Muscle of leg (tissue), 11 donors: Measurements from ENCODE around the gene CACNA1D. TPM values are rescaled to one million over a fixed set of nuclear protein-coding genes. Genes with fewer than 3 reads are reported as not detected.

Experiments used
- DNase-seq: peaks from one replicate; pipeline ENCODE4 v3.0.0; 2013
- H3K27ac ChIP-seq: one replicate; pipeline ENCODE4 v1.5.1; 2013; ENCODE audit warnings: mild to moderate bottlenecking, low read length, control low read depth
- H3K27me3 ChIP-seq: one replicate; pipeline ENCODE4 v1.6.1; 2013; ENCODE audit warnings: low read length; ENCODE audit not compliant: control insufficient read depth, insufficient read depth
- H3K36me3 ChIP-seq: one replicate; pipeline ENCODE4 v1.6.1; 2013; ENCODE audit warnings: low read length; ENCODE audit not compliant: control insufficient read depth, insufficient read depth
- H3K4me1 ChIP-seq: one replicate; pipeline ENCODE4 v1.6.1; 2013; ENCODE audit warnings: low read length; ENCODE audit not compliant: control insufficient read depth, insufficient read depth
- H3K4me3 ChIP-seq: one replicate; pipeline ENCODE4 v1.5.1; 2013; ENCODE audit warnings: low read length, control low read depth
- H3K9me3 ChIP-seq: replicated peaks from 2 replicates; pipeline ENCODE4 v1.6.1; 2013; ENCODE audit warnings: low read depth, low read length; ENCODE audit not compliant: control insufficient read depth
- WGBS: methylation state at CpG from one replicate; pipeline ENCODE4 v1.1.5; 2013; ENCODE audit warnings: missing lambda C conversion rate; ENCODE audit not compliant: insufficient coverage; 5-methylcytosine and 5-hydroxymethylcytosine counted together
- polyA plus RNA-seq, 8 donors: library from polyadenylated mRNA; unstranded; fragments of 120-200 nt; gene quantifications; one replicate each; pipeline versions ENCODE4 v1.2.1 to v1.2.3, GENCODE V29; 2013; ENCODE audit warnings: inconsistent platforms in 1 of 8, low replicate concordance in 1 of 8; ENCODE audit not compliant: insufficient read length in 8 of 8, insufficient read depth in 1 of 8
- total RNA-seq: library from RNA; stranded (reverse); fragments of 120-200 nt; gene quantifications from one replicate; pipeline ENCODE4 v1.2.4, GENCODE V29; 2013

Gene CACNA1D
- total and polyA plus RNA-seq, 9 donors = 0.86 to 6.3 (median 2.1) TPM

- no peak overlapping the region for H3K4me3 ChIP-seq
- WGBS = 86% methylated on average over 4 of the region's 4 CpGs
- H3K27ac ChIP-seq = no peak overlapping the region
- no peaks in the 10 kb centered on the region for H3K4me1 ChIP-seq
- DNase-seq = no peak
- H3K27me3 ChIP-seq = peaks cover 2% of the 10 kb centered on the region
- H3K36me3 ChIP-seq = no peaks in the 10 kb centered on the region
- H3K9me3 ChIP-seq = no peaks in the 10 kb centered on the region
These were observed 93.7 kb downstream of the CACNA1D start for GRCh38 chr3:53588122-53588521.

DNA sequence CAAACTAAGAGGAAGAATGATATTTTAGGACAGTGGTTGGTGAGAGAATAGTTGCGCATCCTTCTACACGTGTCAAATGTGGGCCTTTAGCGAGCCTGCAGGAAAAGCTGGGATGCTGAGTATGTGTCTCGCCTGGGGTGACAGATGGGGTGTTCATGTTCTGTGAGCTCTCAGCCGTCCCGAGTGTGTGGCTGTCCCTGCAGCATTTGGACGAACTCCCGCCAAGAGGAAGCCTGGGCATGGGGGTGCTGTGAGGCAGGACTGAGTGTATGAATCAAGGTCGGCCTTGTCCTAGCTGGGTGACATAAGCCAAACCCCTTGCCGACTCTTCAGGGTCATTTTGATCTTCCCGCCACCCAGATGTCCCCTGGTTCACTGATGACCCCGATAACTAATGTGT is 94.8 kb downstream of the CACNA1D start:
- Histone ChIP-seq H3K9me3 (no peaks in the 10 kb centered on the region), H3K27ac (no peak overlapping the region), H3K4me1 (no peaks in the 10 kb centered on the region), H3K36me3 (no peaks in the 10 kb centered on the region), H3K27me3 (peaks cover 2% of the 10 kb centered on the region), H3K4me3 (no peak overlapping the region)
- DNase-seq = no peak
- 90% methylated on average over 12 of the region's 12 CpGs for WGBS

DNA sequence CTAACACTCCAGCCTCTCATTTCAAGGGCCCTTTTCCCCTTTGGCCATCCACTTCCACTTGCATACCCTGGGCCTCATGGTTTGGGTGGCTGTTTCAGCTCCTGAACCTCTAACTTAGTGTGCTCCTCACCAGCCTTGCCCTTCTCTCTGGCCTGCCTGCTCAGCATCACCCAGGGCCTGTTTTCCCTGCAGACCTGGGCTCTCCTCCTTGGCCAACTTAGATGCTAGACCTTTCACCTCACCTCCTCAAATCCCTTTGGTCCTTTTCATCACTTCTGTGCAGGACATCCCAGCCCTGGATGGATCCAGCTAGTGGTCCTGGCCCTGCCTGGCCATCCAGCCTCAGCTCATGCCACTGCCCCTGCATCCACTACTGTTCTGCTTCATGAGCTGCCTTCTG is 95.4 kb downstream of the CACNA1D start:
- no peaks in the 10 kb centered on the region for H3K36me3 ChIP-seq
- H3K9me3 ChIP-seq = no peaks in the 10 kb centered on the region
- H3K27me3 ChIP-seq = peaks cover 4% of the 10 kb centered on the region
- H3K4me3 ChIP-seq = no peak overlapping the region
- DNase-seq = no peak
- H3K4me1 ChIP-seq = no peaks in the 10 kb centered on the region
- no peak overlapping the region for H3K27ac ChIP-seq

DNA sequence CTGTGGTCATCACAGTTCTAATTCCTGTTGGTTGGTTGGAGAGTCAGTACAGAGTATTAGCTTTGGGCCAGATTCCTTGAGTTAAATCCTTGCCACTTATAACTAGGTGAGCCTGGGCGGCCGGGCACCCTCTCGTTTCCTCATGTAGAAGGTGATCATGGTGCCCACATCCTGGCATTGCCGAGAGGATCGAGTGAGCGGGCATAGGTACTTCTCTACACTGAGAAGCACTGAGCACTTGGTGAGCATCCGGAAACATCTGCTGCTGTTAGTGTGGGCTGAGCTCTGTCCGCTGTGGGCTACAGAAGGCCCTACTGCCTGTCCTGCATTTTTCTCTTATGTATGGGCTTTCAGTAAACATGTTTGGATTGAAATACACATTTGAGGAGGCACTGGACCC is 96.2 kb downstream of the CACNA1D start:
- 96% methylated on average over 6 of the region's 8 CpGs for WGBS
- Histone ChIP-seq H3K4me3 (no peak overlapping the region), H3K9me3 (no peaks in the 10 kb centered on the region), H3K27ac (no peak overlapping the region), H3K27me3 (peaks cover 4% of the 10 kb centered on the region), H3K4me1 (no peaks in the 10 kb centered on the region), H3K36me3 (no peaks in the 10 kb centered on the region)
- DNase-seq = no peak

DNA sequence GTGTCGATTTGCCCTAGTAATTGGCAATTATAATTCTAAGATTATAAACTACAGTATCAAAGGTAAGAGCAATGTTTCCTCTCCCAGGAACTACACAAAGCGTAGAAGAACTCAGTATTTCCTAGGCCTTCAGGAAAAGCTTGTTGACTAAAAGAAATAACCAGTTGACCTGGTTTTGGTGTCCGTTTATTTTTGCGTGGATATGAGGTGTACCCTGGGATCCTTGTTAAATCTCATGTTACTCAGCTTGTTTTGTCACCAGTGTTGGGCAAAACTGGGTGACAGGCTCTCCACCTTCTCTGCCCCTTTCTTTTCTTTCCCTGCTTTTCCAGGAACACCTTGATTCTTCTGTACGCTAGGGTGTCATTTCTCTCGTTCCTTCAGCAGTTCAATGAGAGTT is 97.2 kb downstream of the CACNA1D start:
- no peak for DNase-seq
- peaks cover 3% of the 10 kb centered on the region for H3K9me3 ChIP-seq
- 94% methylated on average over 4 of the region's 6 CpGs for WGBS
- peaks cover 4% of the 10 kb centered on the region for H3K27me3 ChIP-seq
- no peaks in the 10 kb centered on the region for H3K4me1 ChIP-seq
- no peak overlapping the region for H3K27ac ChIP-seq
- no peak overlapping the region for H3K4me3 ChIP-seq
- no peaks in the 10 kb centered on the region for H3K36me3 ChIP-seq

DNA sequence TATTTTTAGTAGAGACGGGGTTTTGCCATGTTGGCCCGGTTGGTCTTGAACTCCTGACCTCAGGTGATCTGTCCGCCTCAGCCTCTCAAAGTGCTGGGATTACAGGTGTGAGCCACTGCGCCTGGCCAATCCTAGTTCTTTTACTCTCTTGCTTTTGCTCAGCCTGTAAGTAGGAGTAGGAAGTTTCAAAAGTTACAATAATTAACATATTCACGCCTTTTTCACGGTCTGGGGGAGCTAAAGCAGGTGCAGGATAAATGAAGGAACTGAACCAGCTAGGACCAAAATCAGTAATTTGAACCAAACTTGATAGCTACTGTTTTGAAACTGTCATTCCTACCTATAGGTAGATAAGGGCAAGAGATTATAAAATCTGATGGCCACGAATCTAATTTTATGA is 98.5 kb downstream of the CACNA1D start:
- Histone ChIP-seq H3K27ac (no peak overlapping the region), H3K4me3 (no peak overlapping the region), H3K27me3 (peaks cover 4% of the 10 kb centered on the region), H3K36me3 (no peaks in the 10 kb centered on the region), H3K9me3 (peaks cover 3% of the 10 kb centered on the region), H3K4me1 (no peaks in the 10 kb centered on the region)
- WGBS = 67% methylated on average over 1 of the region's 7 CpGs
- DNase-seq = no peak

DNA sequence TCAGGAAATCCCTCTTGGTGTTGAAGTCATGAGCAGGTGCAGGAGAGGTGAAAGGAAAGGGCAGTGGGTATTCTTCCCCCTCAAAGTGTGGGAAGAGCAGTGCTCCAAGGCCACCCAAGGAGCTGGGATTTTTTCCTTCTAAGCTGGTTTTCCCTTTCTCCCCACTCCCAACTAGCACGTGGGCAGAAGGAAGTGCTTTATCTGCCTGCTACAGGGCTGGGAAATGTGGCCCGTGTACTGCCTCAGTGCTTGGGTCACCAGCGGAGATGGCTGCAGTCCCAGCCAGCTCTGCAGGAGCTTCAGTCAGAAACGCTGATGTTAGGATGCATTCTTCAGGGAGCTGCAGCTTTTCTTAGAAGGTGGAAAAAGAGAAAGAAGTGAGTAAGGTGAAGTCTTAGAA is 99.2 kb downstream of the CACNA1D start:
- peaks cover 2% of the 10 kb centered on the region for H3K27me3 ChIP-seq
- H3K4me3 ChIP-seq = no peak overlapping the region
- no peak overlapping the region for H3K27ac ChIP-seq
- no peaks in the 10 kb centered on the region for H3K4me1 ChIP-seq
- DNase-seq = no peak
- no peaks in the 10 kb centered on the region for H3K36me3 ChIP-seq
- H3K9me3 ChIP-seq = peaks cover 3% of the 10 kb centered on the region
- WGBS = 33% methylated on average over 3 of the region's 4 CpGs

GRCh38 chr3:53594276-53594675 is 99.9 kb downstream of the CACNA1D start:
- no peak for DNase-seq
- peaks cover 2% of the 10 kb centered on the region for H3K27me3 ChIP-seq
- WGBS = 83% methylated on average over 1 of the region's 3 CpGs
- H3K4me1 ChIP-seq = no peaks in the 10 kb centered on the region
- peaks cover 3% of the 10 kb centered on the region for H3K9me3 ChIP-seq
- H3K36me3 ChIP-seq = no peaks in the 10 kb centered on the region
- no peak overlapping the region for H3K27ac ChIP-seq
- no peak overlapping the region for H3K4me3 ChIP-seq

GRCh38 chr3:53595660-53596059 is 101.2 kb downstream of the CACNA1D start:
- no peak for DNase-seq
- Histone ChIP-seq H3K4me1 (no peaks in the 10 kb centered on the region), H3K36me3 (no peaks in the 10 kb centered on the region), H3K9me3 (peaks cover 3% of the 10 kb centered on the region), H3K27ac (no peak overlapping the region), H3K4me3 (no peak overlapping the region), H3K27me3 (peaks cover 2% of the 10 kb centered on the region)
- WGBS = 100% methylated on average over 2 of the region's 3 CpGs

DNA sequence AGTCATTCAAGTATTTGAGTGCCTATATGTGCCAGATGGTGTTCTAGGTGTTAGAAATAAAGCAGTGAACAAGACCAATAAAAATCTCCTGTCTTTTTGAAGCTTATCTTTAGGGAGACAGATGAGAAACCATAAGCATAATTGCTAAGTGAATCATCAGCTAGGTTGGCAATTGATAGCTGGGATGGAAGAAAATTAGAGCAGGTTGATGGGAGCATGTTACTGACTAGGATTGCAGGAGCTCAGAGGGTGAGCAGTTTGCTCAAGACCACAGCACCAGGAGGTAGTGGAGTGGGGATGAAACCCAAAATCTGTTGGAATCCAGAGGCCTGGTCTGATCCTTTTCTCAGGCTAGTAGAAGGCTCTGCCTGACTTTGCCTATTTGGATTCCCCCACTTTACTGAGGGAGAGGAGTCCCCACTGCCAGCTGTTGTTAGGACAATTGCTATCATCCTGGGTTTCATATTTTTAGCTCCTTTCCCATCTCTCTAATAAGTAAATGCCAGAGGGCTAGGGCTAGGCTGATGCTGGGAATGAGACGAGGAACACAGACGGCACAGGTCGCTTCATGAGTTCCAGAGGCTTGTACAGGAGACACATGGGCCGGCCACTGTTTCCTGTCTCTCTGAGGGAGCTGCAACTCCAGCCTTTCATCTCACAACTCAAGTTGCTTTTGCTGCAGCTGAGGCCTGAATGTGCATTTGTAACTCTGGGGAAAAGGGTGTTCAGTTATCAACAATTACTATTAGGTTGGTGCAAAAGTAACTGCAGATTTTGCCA is 102.9 kb downstream of the CACNA1D start:
- Histone ChIP-seq H3K27ac (no peak overlapping the region), H3K9me3 (peaks cover 3% of the 10 kb centered on the region), H3K4me3 (no peak overlapping the region), H3K36me3 (no peaks in the 10 kb centered on the region), H3K27me3 (peaks cover 2% of the 10 kb centered on the region), H3K4me1 (no peaks in the 10 kb centered on the region)
- WGBS = 20% methylated on average over 1 of the region's 4 CpGs
- no peak for DNase-seq

DNA sequence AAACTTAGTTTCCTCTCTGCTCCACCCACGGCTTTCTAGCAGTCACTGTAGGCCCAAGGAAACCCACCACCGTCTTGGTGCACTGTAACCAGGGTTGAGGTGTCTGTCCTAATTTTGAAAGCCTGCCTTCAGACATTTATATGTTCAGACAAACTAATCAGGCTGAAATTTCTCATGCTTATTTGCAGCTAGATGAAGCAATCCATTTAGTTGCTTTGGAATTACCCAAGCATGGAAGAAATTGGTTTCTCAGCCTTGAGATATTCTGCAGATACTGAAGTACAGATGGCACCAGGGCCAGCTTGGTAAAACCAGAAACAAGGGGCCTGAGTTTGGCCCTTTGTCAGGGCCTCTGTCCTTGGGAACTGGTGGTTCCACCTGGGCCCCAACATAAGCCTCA is 105.4 kb downstream of the CACNA1D start:
- 39% methylated on average over 2 of the region's 2 CpGs for WGBS
- no peaks in the 10 kb centered on the region for H3K36me3 ChIP-seq

More for the DNA sequence above, 105.4 kb downstream of the CACNA1D start:
- DNase-seq = no peak
- no peak overlapping the region for H3K27ac ChIP-seq
- H3K27me3 ChIP-seq = no peaks in the 10 kb centered on the region
- no peak overlapping the region for H3K4me3 ChIP-seq
- H3K9me3 ChIP-seq = peaks cover 3% of the 10 kb centered on the region
- H3K4me1 ChIP-seq = no peaks in the 10 kb centered on the region
